Upper lobe of left lung (tissue), 6 donors: ENCODE data around the gene IL1RAP. TPM values are rescaled to one million over a fixed set of nuclear protein-coding genes. Genes with fewer than 3 reads are reported as not detected.

Experiments used
- ATAC-seq, 2 donors: fragments of 200-7000 bp; cut with Tn5 transposase; one replicate each; pipeline ENCODE4 v1.9.1; 2022; ENCODE audit warnings: mild to moderate bottlenecking in 2 of 2, moderate library complexity in 2 of 2; ENCODE audit not compliant: low FRiP score in 2 of 2
- DNase-seq, 2 donors: peaks; one replicate each; pipeline ENCODE4 v3.0.0-alpha.2; 2019 to 2020
- H3K27ac ChIP-seq, 4 donors: fragments of 200-600 bp; sonication (generic); one replicate each; pipeline ENCODE4 v1.5.1; 2016 to 2019
- H3K27me3 ChIP-seq, 4 donors: fragments of 200-600 bp; sonication (generic); one replicate each; pipeline ENCODE4 v1.5.1; 2017 to 2019
- H3K36me3 ChIP-seq, 4 donors: fragments of 200-600 bp; sonication (generic); one replicate each; pipeline ENCODE4 v1.5.1; 2016 to 2019
- H3K4me1 ChIP-seq, 4 donors: fragments of 200-600 bp; sonication (generic); one replicate each; pipeline ENCODE4 v1.5.1; 2018 to 2019
- H3K4me3 ChIP-seq, 4 donors: fragments of 200-600 bp; sonication (generic); one replicate each; pipeline ENCODE4 v1.5.1; 2017 to 2019; ENCODE audit warnings: mild to moderate bottlenecking in 2 of 4, moderate library complexity in 1 of 4
- H3K9me3 ChIP-seq, 4 donors: fragments of 200-600 bp; sonication (generic); one replicate each; pipeline ENCODE4 v1.5.1; 2018 to 2019
- CTCF ChIP-seq, 6 experiments: fragments of 450-650 bp in 4 of 6; fragments of 200-600 bp in 2 of 6; sonication (generic) in 2 of 6; IDR thresholded peaks; one replicate each; pipeline ENCODE4 v1.5.1; 2016 to 2019; ENCODE audit warnings: antibody characterized with exemption in 6 of 6
- EP300 ChIP-seq, 4 donors: sonication (generic); formaldehyde crosslinking; IDR thresholded peaks; one replicate each; pipeline ENCODE4 v1.5.1; 2017; ENCODE audit warnings: antibody characterized with exemption in 4 of 4, control low read depth in 2 of 4
- POLR2A ChIP-seq, 4 donors: fragments of 450-650 bp; IDR thresholded peaks; one replicate each; pipeline ENCODE4 v1.5.1; 2016 to 2017; ENCODE audit warnings: antibody characterized with exemption in 4 of 4, mild to moderate bottlenecking in 2 of 4
- POLR2AphosphoS5 ChIP-seq, 2 donors: sonication (generic); formaldehyde crosslinking; IDR thresholded peaks; one replicate each; pipeline ENCODE4 v1.5.1; 2017; ENCODE audit warnings: antibody characterized with exemption in 2 of 2
- WGBS, 2 donors: methylation state at CpG; one replicate each; pipeline ENCODE4 v1.1.5; 2017 to 2018; 5-methylcytosine and 5-hydroxymethylcytosine counted together
- total RNA-seq, 6 donors: library from RNA; depleted of rRNA in 4 of 6; stranded (reverse); fragments of >200 nt in 4 of 6; gene quantifications; one replicate each; pipeline versions ENCODE4 v1.1.0 to v1.2.1, GENCODE V29; 2016 to 2021
- donor health status: DM: no; HTN: no; CAD: no; lungs with moderate emphysema.
- donor health status: DM: no; HTN: yes; CAD: no; lungs with severe emphysema.

IL1RAP gene
- total RNA-seq, 6 donors from 2014 or later = 6.3 to 29.8 (median 22.7) TPM

- no peak overlapping the region for H3K27ac ChIP-seq
These were observed 20.9 kb upstream of the IL1RAP start for GRCh38 chr3:190492966-190493365.

GRCh38 chr3:190494907-190495306 is 19.0 kb upstream of the IL1RAP start:
- TF ChIP-seq CTCF (IDR thresholded peaks at IDR 0.05) (no peak), POLR2A (IDR thresholded peaks at IDR 0.05) (no peak), EP300 (IDR thresholded peaks at IDR 0.05) (no peak), POLR2AphosphoS5 (IDR thresholded peaks at IDR 0.05) (no peak)
- DNase-seq (no peak), ATAC-seq (no peak)
- H3K36me3 ChIP-seq = no peaks in the 10 kb centered on the region
- no peak overlapping the region for H3K4me3 ChIP-seq
- no peak overlapping the region for H3K27ac ChIP-seq
- H3K9me3 ChIP-seq = no peaks in the 10 kb centered on the region
- no peaks in the 10 kb centered on the region for H3K4me1 ChIP-seq
- no peaks in the 10 kb centered on the region for H3K27me3 ChIP-seq

More at GRCh38 chr3:190492966-190493365, 20.9 kb upstream of the IL1RAP start:
- no peaks in the 10 kb centered on the region for H3K27me3 ChIP-seq
- H3K36me3 ChIP-seq = no peaks in the 10 kb centered on the region
- no peaks in the 10 kb centered on the region for H3K4me1 ChIP-seq
- H3K4me3 ChIP-seq = no peak overlapping the region
- TF ChIP-seq EP300 (IDR thresholded peaks at IDR 0.05) (no peak), CTCF (IDR thresholded peaks at IDR 0.05) (no peak), POLR2A (IDR thresholded peaks at IDR 0.05) (no peak), POLR2AphosphoS5 (IDR thresholded peaks at IDR 0.05) (no peak)
- 74 to 77% methylated on average over 4 of the region's 4 CpGs for WGBS, 2 donors
- H3K9me3 ChIP-seq = no peaks in the 10 kb centered on the region
- ATAC-seq (no peak), DNase-seq (no peak)

- no peak for ATAC-seq
- TF ChIP-seq CTCF (IDR thresholded peaks at IDR 0.05) (no peak), POLR2AphosphoS5 (IDR thresholded peaks at IDR 0.05) (no peak), EP300 (IDR thresholded peaks at IDR 0.05) (no peak), POLR2A (IDR thresholded peaks at IDR 0.05) (no peak)
- H3K27ac ChIP-seq = no peak overlapping the region
- H3K36me3 ChIP-seq = no peaks in the 10 kb centered on the region
- H3K27me3 ChIP-seq = no peaks in the 10 kb centered on the region
- H3K4me1 ChIP-seq = no peaks in the 10 kb centered on the region
- no peaks in the 10 kb centered on the region for H3K9me3 ChIP-seq
- DNase-seq = no peak
- no peak overlapping the region for H3K4me3 ChIP-seq
These were observed 18.5 kb upstream of the IL1RAP start for GRCh38 chr3:190495354-190495753.

GRCh38 chr3:190495796-190496195 is 18.1 kb upstream of the IL1RAP start:
- no peaks in the 10 kb centered on the region for H3K9me3 ChIP-seq
- no peaks in the 10 kb centered on the region for H3K4me1 ChIP-seq
- ATAC-seq = no peak
- H3K27ac ChIP-seq = no peak overlapping the region
- no peaks in the 10 kb centered on the region for H3K27me3 ChIP-seq
- 65 to 78% methylated on average over 5 of the region's 5 CpGs for WGBS, 2 donors
- H3K4me3 ChIP-seq = no peak overlapping the region
- DNase-seq = no peak
- H3K36me3 ChIP-seq = no peaks in the 10 kb centered on the region
- TF ChIP-seq POLR2A (IDR thresholded peaks at IDR 0.05) (no peak), POLR2AphosphoS5 (IDR thresholded peaks at IDR 0.05) (no peak), CTCF (IDR thresholded peaks at IDR 0.05) (no peak)

- H3K27me3 ChIP-seq = no peaks in the 10 kb centered on the region
- H3K36me3 ChIP-seq = no peaks in the 10 kb centered on the region
- ATAC-seq (no peak), DNase-seq (no peak)
- no peaks in the 10 kb centered on the region for H3K9me3 ChIP-seq
- TF ChIP-seq CTCF (IDR thresholded peaks at IDR 0.05) (no peak), POLR2A (IDR thresholded peaks at IDR 0.05) (no peak), POLR2AphosphoS5 (IDR thresholded peaks at IDR 0.05) (no peak), EP300 (IDR thresholded peaks at IDR 0.05) (no peak)
- no peak overlapping the region for H3K4me3 ChIP-seq
- H3K4me1 ChIP-seq = no peaks in the 10 kb centered on the region
- 33 to 39% methylated on average over 1 of the region's 1 CpG for WGBS, 2 donors
- no peak overlapping the region for H3K27ac ChIP-seq
These were observed 17.0 kb upstream of the IL1RAP start for GRCh38 chr3:190496859-190497258.
